Hepatocyte (in vitro differentiated cells): Measurements from ENCODE around the gene KIF1C. TPM values are rescaled to one million over a fixed set of nuclear protein-coding genes. Genes with fewer than 3 reads are reported as not detected.

ENCODE experiments used
- DNase-seq: peaks from one replicate; pipeline ENCODE4 v3.0.0-alpha.2; 2016; ENCODE audit warnings: low spot score
- H2AFZ ChIP-seq: fragments of 200-600 bp; sonication (generic); 2 replicates; pipeline ENCODE4 v1.6.0; 2016; ENCODE audit warnings: antibody characterized with exemption, mild to moderate bottlenecking
- H3K27ac ChIP-seq: fragments of 200-600 bp; sonication (generic); 2 replicates; pipeline ENCODE4 v1.5.1; 2016; ENCODE audit warnings: mild to moderate bottlenecking
- H3K27me3 ChIP-seq: fragments of 200-600 bp; sonication (generic); 2 replicates; pipeline ENCODE4 v1.6.1; 2016
- H3K36me3 ChIP-seq: fragments of 200-600 bp; sonication (generic); replicated peaks from 2 replicates; pipeline ENCODE4 v1.5.1; 2016; ENCODE audit warnings: low read depth; ENCODE audit not compliant: insufficient read depth
- H3K4me1 ChIP-seq: fragments of 200-600 bp; sonication (generic); 2 replicates; pipeline ENCODE4 v1.5.1; 2016; ENCODE audit warnings: mild to moderate bottlenecking, moderate library complexity; ENCODE audit not compliant: insufficient read depth
- H3K4me2 ChIP-seq: fragments of 200-600 bp; sonication (generic); 2 replicates; pipeline ENCODE4 v1.6.0; 2016
- H3K4me3 ChIP-seq: fragments of 200-600 bp; sonication (generic); 2 replicates; pipeline ENCODE4 v1.5.1; 2016; ENCODE audit warnings: mild to moderate bottlenecking
- H3K79me2 ChIP-seq: fragments of 200-600 bp; sonication (generic); 2 replicates; pipeline ENCODE4 v1.6.0; 2017; ENCODE audit warnings: mild to moderate bottlenecking
- H3K9me2 ChIP-seq: fragments of 200-600 bp; sonication (generic); replicated peaks from 2 replicates; pipeline ENCODE4 v1.6.0; 2017; ENCODE audit warnings: mild to moderate bottlenecking; ENCODE audit not compliant: insufficient read depth
- H3K9me3 ChIP-seq: fragments of 200-600 bp; sonication (generic); 2 replicates; pipeline ENCODE4 v1.5.1; 2016; ENCODE audit warnings: low read depth, mild to moderate bottlenecking
- H4K20me1 ChIP-seq: fragments of 200-600 bp; sonication (generic); 2 replicates; pipeline ENCODE4 v1.6.0; 2016; ENCODE audit warnings: mild to moderate bottlenecking; ENCODE audit not compliant: insufficient read depth, poor library complexity, severe bottlenecking
- CTCF ChIP-seq: fragments of 200-600 bp; sonication (generic); IDR thresholded peaks from 2 replicates; pipeline ENCODE4 v1.5.1; 2016; ENCODE audit warnings: antibody characterized with exemption, mild to moderate bottlenecking; ENCODE audit not compliant: poor library complexity
- EZH2 ChIP-seq: fragments of 200-600 bp; sonication (generic); IDR thresholded peaks from 2 replicates; pipeline ENCODE4 v1.6.1; 2016; ENCODE audit warnings: antibody characterized with exemption, mild to moderate bottlenecking, borderline replicate concordance
- EZH2phosphoT487 ChIP-seq: fragments of 200-600 bp; sonication (generic); IDR thresholded peaks from one replicate; pipeline ENCODE4 v1.6.1; 2018; ENCODE audit warnings: antibody characterized with exemption, mild to moderate bottlenecking, low read depth, moderate library complexity; ENCODE audit not compliant: unreplicated experiment, severe bottlenecking
- WGBS: methylation state at CpG from one replicate; pipeline ENCODE4 v1.1.6; 2016; ENCODE audit warnings: low lambda C conversion rate; ENCODE audit errors: missing lambda C conversion rate; 5-methylcytosine and 5-hydroxymethylcytosine counted together
- polyA plus RNA-seq: library from polyadenylated mRNA; unstranded; fragments of >200 nt; fragmentation: Nextera tagmentation; extraction: Ambion mirVana; gene quantifications from 2 replicates; pipeline ENCODE4 v1.2.1, GENCODE V29; 2016
- total RNA-seq: library from RNA; depleted of rRNA; stranded (reverse); fragments of >200 nt; gene quantifications from 2 replicates; pipeline ENCODE4 v1.2.3, GENCODE V29; 2014

Gene KIF1C
- total and polyA plus RNA-seq, 2 experiments from 2014 or later: 59.4 to 75.9 TPM

- no peaks in the 10 kb centered on the region for H3K9me3 ChIP-seq
- TF ChIP-seq CTCF (peak; percentile 63), EZH2phosphoT487 (no peak)
- WGBS: 46% methylated on average over 6 of the region's 6 CpGs
- DNase-seq: peak; percentile 81
- peaks cover under 1% of the 10 kb centered on the region for H3K79me2 ChIP-seq
- H3K4me3 ChIP-seq: no peak overlapping the region
- H3K9me2 ChIP-seq: no peaks in the 10 kb centered on the region
- H2AFZ ChIP-seq: no peak overlapping the region
- H3K27ac ChIP-seq: no peak overlapping the region
- H3K4me2 ChIP-seq: no peak overlapping the region
- no peaks in the 10 kb centered on the region for H3K36me3 ChIP-seq
- H3K4me1 ChIP-seq: peaks cover 3% of the 10 kb centered on the region
- no peaks in the 10 kb centered on the region for H3K27me3 ChIP-seq
- H4K20me1 ChIP-seq: no peaks in the 10 kb centered on the region
These were observed 17.0 kb upstream of the KIF1C start for GRCh38 chr17:4980644-4981216.

- WGBS: 94% methylated on average over 5 of the region's 5 CpGs
- Histone ChIP-seq H3K4me1 (peaks cover 3% of the 10 kb centered on the region), H2AFZ (no peak overlapping the region), H3K4me2 (no peak overlapping the region), H3K36me3 (no peaks in the 10 kb centered on the region), H3K4me3 (no peak overlapping the region), H3K9me3 (no peaks in the 10 kb centered on the region), H3K79me2 (peaks cover 7% of the 10 kb centered on the region), H3K27me3 (no peaks in the 10 kb centered on the region), H3K9me2 (no peaks in the 10 kb centered on the region), H3K27ac (no peak overlapping the region), H4K20me1 (no peaks in the 10 kb centered on the region)
- TF ChIP-seq EZH2phosphoT487: no peak
- TF ChIP-seq EZH2: no peak
- TF ChIP-seq CTCF: no peak
- DNase-seq: no peak
These were observed 15.4 kb upstream of the KIF1C start for GRCh38 chr17:4982305-4982704.

GRCh38 chr17:4986403-4986802, 11.3 kb upstream of the KIF1C start:
- H2AFZ ChIP-seq: no peak overlapping the region
- peak; percentile 27 for DNase-seq

More at GRCh38 chr17:4986403-4986802, 11.3 kb upstream of the KIF1C start:
- WGBS: 58% methylated on average over 5 of the region's 5 CpGs
- H3K4me3 ChIP-seq: peak overlapping the region; percentile 73
- peaks cover 12% of the 10 kb centered on the region for H3K79me2 ChIP-seq
- H3K27me3 ChIP-seq: no peaks in the 10 kb centered on the region
- peak overlapping the region; percentile 92 for H3K4me2 ChIP-seq
- no peaks in the 10 kb centered on the region for H3K9me2 ChIP-seq
- no peaks in the 10 kb centered on the region for H3K36me3 ChIP-seq
- H3K4me1 ChIP-seq: peaks cover 10% of the 10 kb centered on the region
- H4K20me1 ChIP-seq: no peaks in the 10 kb centered on the region
- TF ChIP-seq EZH2phosphoT487 (no peak), CTCF (no peak), EZH2 (no peak)
- peak overlapping the region; percentile 84 for H3K27ac ChIP-seq
- H3K9me3 ChIP-seq: no peaks in the 10 kb centered on the region
